Fibroblast of villous mesenchyme (primary cell): ENCODE data around the gene SNX3. TPM values are rescaled to one million over a fixed set of nuclear protein-coding genes. Genes with fewer than 3 reads are reported as not detected.

Experiments used
- DNase-seq: peaks from one replicate; pipeline ENCODE4 v3.0.0-alpha.2; 2010; ENCODE audit warnings: low read depth
- H3K4me3 ChIP-seq: 2 replicates; pipeline ENCODE4 v1.5.1; 2011; ENCODE audit warnings: low read depth, mild to moderate bottlenecking, low read length
- total RNA-seq: library from RNA; depleted of rRNA; stranded (reverse); fragments of >200 nt; gene quantifications from 2 replicates; pipeline ENCODE4 v1.2.3, GENCODE V29; 2012
- TF ChIP-seq, protein P1 (sequence below): IDR thresholded peaks from 2 replicates; pipeline ENCODE4 v1.5.1; 2012; ENCODE audit warnings: low read depth, mild to moderate bottlenecking, low read length; ENCODE audit not compliant: insufficient read depth

The SNX3 gene
- total RNA-seq, 1 donor, result 187 TPM

DNA sequence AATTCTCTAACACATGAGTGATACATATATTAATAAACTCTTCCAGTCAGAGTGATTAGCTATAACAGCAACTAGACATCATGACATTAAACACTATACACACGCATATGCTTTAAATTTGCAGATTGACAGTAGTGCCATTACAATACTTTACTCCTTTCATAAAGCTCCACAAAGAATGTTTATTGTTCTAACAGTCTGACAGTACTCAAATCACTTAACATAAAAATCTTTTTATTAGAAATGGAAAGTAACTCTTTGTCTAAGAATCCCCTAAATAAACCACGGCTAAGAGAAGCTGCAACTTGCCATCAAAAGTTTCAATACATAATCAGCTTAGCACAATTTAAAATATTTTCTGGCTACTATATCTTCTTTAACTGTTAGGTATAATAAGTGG is 24.0 kb downstream of the SNX3 start:
- H3K4me3 ChIP-seq, result no peak overlapping the region
- DNase-seq, result no peak
- TF ChIP-seq, protein P1, sequence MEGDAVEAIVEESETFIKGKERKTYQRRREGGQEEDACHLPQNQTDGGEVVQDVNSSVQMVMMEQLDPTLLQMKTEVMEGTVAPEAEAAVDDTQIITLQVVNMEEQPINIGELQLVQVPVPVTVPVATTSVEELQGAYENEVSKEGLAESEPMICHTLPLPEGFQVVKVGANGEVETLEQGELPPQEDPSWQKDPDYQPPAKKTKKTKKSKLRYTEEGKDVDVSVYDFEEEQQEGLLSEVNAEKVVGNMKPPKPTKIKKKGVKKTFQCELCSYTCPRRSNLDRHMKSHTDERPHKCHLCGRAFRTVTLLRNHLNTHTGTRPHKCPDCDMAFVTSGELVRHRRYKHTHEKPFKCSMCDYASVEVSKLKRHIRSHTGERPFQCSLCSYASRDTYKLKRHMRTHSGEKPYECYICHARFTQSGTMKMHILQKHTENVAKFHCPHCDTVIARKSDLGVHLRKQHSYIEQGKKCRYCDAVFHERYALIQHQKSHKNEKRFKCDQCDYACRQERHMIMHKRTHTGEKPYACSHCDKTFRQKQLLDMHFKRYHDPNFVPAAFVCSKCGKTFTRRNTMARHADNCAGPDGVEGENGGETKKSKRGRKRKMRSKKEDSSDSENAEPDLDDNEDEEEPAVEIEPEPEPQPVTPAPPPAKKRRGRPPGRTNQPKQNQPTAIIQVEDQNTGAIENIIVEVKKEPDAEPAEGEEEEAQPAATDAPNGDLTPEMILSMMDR, result no peak

DNA sequence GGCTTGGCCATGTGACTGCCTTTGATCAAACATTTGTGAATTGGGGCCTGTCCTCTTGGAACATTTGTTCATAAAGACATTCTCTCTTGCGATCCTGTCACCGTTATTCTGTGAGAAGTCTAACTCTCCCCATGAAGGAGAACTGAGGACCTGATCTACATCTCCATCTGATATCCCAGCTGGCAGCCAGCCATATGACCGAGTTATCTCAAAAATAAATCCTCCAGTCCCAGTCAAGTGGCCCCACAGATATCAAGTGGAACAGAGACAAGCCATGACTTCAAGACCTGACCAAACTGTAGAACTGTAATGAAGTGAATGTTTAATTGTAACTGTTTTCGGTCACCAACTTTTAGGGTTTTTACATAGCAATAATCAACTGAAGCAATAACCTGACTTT is 25.7 kb downstream of the SNX3 start:
- no peak for DNase-seq
- no peak overlapping the region for H3K4me3 ChIP-seq
- TF ChIP-seq, protein P1, result no peak

DNA sequence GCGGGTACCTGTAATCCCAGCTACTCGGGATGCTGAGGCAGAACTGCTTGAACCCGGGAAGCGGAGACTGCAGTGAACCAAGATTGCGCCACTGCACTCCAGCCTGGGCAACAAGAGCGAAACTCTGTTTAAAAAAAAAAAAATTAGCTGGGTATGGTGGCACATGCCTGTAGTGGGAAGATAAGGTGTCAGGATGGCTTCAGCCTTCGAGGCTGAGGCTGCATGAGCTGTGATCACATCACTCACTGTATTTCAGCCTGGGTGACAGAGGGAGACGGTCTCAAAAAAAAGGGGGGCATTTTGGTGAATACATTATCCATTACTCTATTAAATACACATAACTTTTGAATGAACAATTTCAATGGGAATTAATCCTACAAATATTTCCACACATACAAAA is 32.4 kb downstream of the SNX3 start:
- TF ChIP-seq, protein P1, result no peak
- DNase-seq, result no peak
- H3K4me3 ChIP-seq, result no peak overlapping the region

DNA sequence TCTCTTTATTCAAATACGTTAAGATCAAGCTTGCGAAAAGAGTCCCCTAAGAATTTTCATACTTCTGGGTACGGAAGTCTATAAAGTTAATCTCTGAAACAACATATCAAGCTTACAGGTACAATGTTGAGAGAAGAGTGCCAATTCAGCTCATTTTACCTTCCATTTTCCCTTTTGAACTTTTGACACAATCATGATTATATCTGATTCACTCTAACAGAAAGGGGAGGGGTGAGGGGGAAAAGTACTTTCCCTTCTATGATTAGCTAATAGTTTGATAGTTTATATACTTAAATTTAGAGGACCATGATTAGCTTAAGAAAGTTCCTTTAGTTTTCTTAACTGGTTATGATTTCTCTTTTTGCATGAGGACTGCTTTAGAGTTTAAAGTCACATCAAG is 33.5 kb downstream of the SNX3 start:
- no peak for DNase-seq
- TF ChIP-seq, protein P1, result no peak
- no peak overlapping the region for H3K4me3 ChIP-seq

DNA sequence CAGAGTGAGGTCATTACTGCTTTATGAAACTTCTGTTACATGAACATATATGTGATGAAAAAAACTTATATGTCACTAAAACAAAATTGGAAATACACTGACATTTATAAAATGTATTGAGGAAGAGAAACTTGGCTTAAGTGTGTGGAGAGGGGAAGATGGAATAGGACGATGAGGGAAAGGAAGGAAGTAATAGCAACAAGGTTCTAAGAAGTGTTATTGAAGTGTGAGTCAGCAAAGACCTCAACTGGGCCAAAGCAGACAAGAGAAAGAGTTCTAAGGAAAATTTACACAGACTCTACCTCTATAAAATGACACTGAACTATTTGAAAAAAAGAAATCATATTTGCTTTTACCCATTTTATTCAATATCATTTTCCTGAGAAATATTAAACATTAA is 38.3 kb downstream of the SNX3 start:
- H3K4me3 ChIP-seq, result no peak overlapping the region
- DNase-seq, result no peak
- TF ChIP-seq, protein P1, result no peak

DNA sequence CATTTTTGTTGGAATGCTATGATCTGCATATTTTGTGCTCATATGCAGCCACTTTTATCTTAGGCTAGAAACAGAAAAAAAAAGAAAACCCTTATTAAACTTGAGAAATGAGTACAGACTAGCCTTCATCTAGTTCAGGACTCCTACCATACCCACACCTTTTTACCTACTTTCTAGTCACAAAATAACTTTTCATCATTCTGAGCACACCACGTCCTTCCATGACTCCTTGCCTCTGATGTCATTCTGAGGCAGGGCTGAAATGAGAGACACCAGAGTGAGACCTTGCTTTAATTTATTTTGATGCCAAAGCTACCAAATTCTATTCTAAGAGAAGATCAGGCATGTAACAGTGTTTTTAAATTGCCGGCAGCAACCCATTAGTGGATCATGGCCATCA is 38.8 kb downstream of the SNX3 start:
- DNase-seq, result no peak
- TF ChIP-seq, protein P1, result no peak
- no peak overlapping the region for H3K4me3 ChIP-seq

DNA sequence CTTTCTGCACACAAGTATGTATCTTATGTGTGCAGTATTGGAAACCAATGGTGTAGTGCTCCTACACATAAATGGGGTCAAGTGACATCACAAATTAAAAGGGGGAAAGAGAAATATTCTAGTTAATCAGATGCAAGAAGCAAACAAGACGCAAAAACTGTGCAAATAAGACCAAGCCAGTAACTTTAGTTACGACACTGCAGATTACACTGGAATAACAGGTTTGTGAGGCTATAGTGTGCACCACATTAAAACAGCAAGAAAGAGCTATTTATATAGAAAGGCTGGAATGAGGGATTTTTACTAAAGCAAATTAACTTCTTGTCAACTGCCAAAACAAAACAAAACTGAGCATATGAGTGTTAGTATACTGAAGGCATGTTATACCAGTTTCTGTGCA is 49.2 kb downstream of the SNX3 start:
- TF ChIP-seq, protein P1, result no peak
- H3K4me3 ChIP-seq, result no peak overlapping the region
- no peak for DNase-seq
